A673 (cell line): ENCODE results near the gene ZHX3.

ENCODE experiments used
- CTCF ChIP-seq: fragments of 300-800, 200-600 bp; sonication (generic); conservative IDR thresholded peaks from 2 replicates; pipeline ENCODE4 v1.5.1; 2017; ENCODE audit warnings: low read depth, mild to moderate bottlenecking, antibody characterized with exemption, low read length, moderate library complexity, mixed read lengths
- EZH2 ChIP-seq: fragments of 200-600 bp; sonication (generic); IDR thresholded peaks from 2 replicates; pipeline ENCODE4 v1.6.1; 2017; ENCODE audit warnings: borderline replicate concordance, low read depth, mild to moderate bottlenecking, mixed read lengths, antibody characterized with exemption, low read length; ENCODE audit not compliant: poor library complexity, severe bottlenecking

- TF ChIP-seq EZH2: no peak
- no peak for TF ChIP-seq CTCF
Observed at GRCh38 chr20:41268402-41268801, 49.1 kb downstream of the ZHX3 start.
